Activated CD4-positive, alpha-beta T cell treated with anti-CD3 and anti-CD28 coated beads for 4 hours (primary cell): ENCODE measurements around the gene REV3L.
"Not testable (repeated sequence)": the region's sequence is repeated elsewhere in the genome, so short reads cannot be mapped to it uniquely, and the experiment has no call there.

ENCODE experiments used
- DNase-seq, 2 donors: peaks; one replicate each; pipeline ENCODE4 v3.0.0-alpha.2; 2020

The REV3L gene

GRCh38 chr6:111482959-111483735 lies at the start of gene REV3L:
TSS of gene REV3L (minus strand) at chr6:111483218. CDS start at chr6:111482888, 330 bp downstream.
- DNase-seq = peak; percentile 93 to 95

- no peak for DNase-seq
These were observed 48.2 kb upstream of the REV3L start for GRCh38 chr6:111531185-111531584.

GRCh38 chr6:111530667-111531066 lies 47.6 kb upstream of the REV3L start:
- no peak for DNase-seq

- no peak for DNase-seq
These were observed 47.2 kb upstream of the REV3L start for GRCh38 chr6:111530218-111530617.

- DNase-seq = no peak
These were observed 44.3 kb upstream of the REV3L start for GRCh38 chr6:111527367-111527766.

GRCh38 chr6:111524735-111525134 lies 41.7 kb upstream of the REV3L start:
- no peak for DNase-seq

GRCh38 chr6:111524252-111524651 lies 41.2 kb upstream of the REV3L start:
- DNase-seq = no peak

GRCh38 chr6:111523484-111524167 lies 40.6 kb upstream of the REV3L start:
- no peak for DNase-seq

- no peak for DNase-seq
These were observed 39.5 kb upstream of the REV3L start for GRCh38 chr6:111522393-111523020.

- no peak for DNase-seq
These were observed 38.7 kb upstream of the REV3L start for GRCh38 chr6:111521497-111522270.

GRCh38 chr6:111520524-111520923 lies 37.5 kb upstream of the REV3L start:
- no peak for DNase-seq

GRCh38 chr6:111517965-111518364 lies 34.9 kb upstream of the REV3L start:
- no peak for DNase-seq

- no peak for DNase-seq
These were observed 32.2 kb upstream of the REV3L start for GRCh38 chr6:111515259-111515658.

GRCh38 chr6:111514531-111514930 lies 31.5 kb upstream of the REV3L start:
- DNase-seq = not testable (repeated sequence)

GRCh38 chr6:111507219-111507618 lies 24.2 kb upstream of the REV3L start:
- DNase-seq = not testable (repeated sequence)

GRCh38 chr6:111505498-111505897 lies 22.5 kb upstream of the REV3L start:
- DNase-seq = not testable (repeated sequence)

GRCh38 chr6:111503660-111504059 lies 20.6 kb upstream of the REV3L start:
- DNase-seq = no peak

- DNase-seq = no peak
These were observed 20.2 kb upstream of the REV3L start for GRCh38 chr6:111503194-111503593.

GRCh38 chr6:111502154-111502553 lies 19.1 kb upstream of the REV3L start:
- DNase-seq = no peak

- no peak for DNase-seq
These were observed 16.3 kb upstream of the REV3L start for GRCh38 chr6:111499269-111499793.

GRCh38 chr6:111494951-111495635 lies 12.1 kb upstream of the REV3L start:
- DNase-seq = no peak

- no peak for DNase-seq
These were observed 9.5 kb upstream of the REV3L start for GRCh38 chr6:111492499-111492898.
